ENCODE measurements around the gene SELENON. TPM values are rescaled to one million over a fixed set of nuclear protein-coding genes. Genes with fewer than 3 reads are reported as not detected.

Gene SELENON
- total and polyA plus RNA-seq, 2 of the 13 experiments (the other 11 are each of a cell fraction or from before 2014, with no cell fraction given) = 3.8 to 8.0 TPM

GRCh38 chr1:25820247-25821111 is 20.5 kb downstream of the SELENON start (continued):
- no peak for TF ChIP-seq ZNF33B (CRISPR knock-in tag; IDR thresholded peaks at IDR 0.05)
- no peak for TF ChIP-seq ZNF513 (CRISPR knock-in tag; conservative IDR thresholded peaks at IDR 0.05)
- no peak; the same call in none of the 2 replicates for TF ChIP-seq BRD4 (CRISPR knock-in tag; IDR thresholded peaks at IDR 0.05)
- no peak for TF ChIP-seq ZNF3 (CRISPR knock-in tag; IDR thresholded peaks at IDR 0.05)
- TF ChIP-seq, protein P1, sequence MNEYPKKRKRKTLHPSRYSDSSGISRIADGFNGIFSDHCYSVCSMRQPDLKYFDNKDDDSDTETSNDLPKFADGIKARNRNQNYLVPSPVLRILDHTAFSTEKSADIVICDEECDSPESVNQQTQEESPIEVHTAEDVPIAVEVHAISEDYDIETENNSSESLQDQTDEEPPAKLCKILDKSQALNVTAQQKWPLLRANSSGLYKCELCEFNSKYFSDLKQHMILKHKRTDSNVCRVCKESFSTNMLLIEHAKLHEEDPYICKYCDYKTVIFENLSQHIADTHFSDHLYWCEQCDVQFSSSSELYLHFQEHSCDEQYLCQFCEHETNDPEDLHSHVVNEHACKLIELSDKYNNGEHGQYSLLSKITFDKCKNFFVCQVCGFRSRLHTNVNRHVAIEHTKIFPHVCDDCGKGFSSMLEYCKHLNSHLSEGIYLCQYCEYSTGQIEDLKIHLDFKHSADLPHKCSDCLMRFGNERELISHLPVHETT (CRISPR knock-in tag; conservative IDR thresholded peaks at IDR 0.05) = no peak
- TF ChIP-seq PTBP1 (IDR thresholded peaks at IDR 0.05; ENCODE audit: low read depth, low read length, poor library complexity, severe bottlenecking) = no peak
- no peak for TF ChIP-seq SIX1 (CRISPR knock-in tag; IDR thresholded peaks at IDR 0.05; ENCODE audit: borderline replicate concordance)
- no peak for TF ChIP-seq YEATS2 (CRISPR knock-in tag; IDR thresholded peaks at IDR 0.05; ENCODE audit: borderline replicate concordance)
- no peak for TF ChIP-seq NFE2L1 (CRISPR knock-in tag; IDR thresholded peaks at IDR 0.05; ENCODE audit: borderline replicate concordance)
- TF ChIP-seq BRF2 (CRISPR knock-in tag; IDR thresholded peaks at IDR 0.05) = no peak
- no peak for TF ChIP-seq JUN (CRISPR knock-in tag; IDR thresholded peaks at IDR 0.05)
- no peak for TF ChIP-seq MED8 (CRISPR knock-in tag; IDR thresholded peaks at IDR 0.05; ENCODE audit: insufficient replicate concordance)
- peak; percentile 40; the same call in 1 of the 2 replicates for TF ChIP-seq EEA1 (CRISPR knock-in tag; IDR thresholded peaks at IDR 0.05; ENCODE audit: borderline replicate concordance)
- no peak for TF ChIP-seq RBM39 (IDR thresholded peaks at IDR 0.05; ENCODE audit: low read depth, low read length, poor library complexity, severe bottlenecking)
- no peak; the same call in 1 of the 2 replicates for TF ChIP-seq MYC (CRISPR knock-in tag; IDR thresholded peaks at IDR 0.05; ENCODE audit: borderline replicate concordance)
- no peak for TF ChIP-seq MAZ (IDR thresholded peaks at IDR 0.05; ENCODE audit: borderline replicate concordance, low read depth, low read length)
- TF ChIP-seq MAZ (CRISPR knock-in tag; IDR thresholded peaks at IDR 0.05; ENCODE audit: low read depth) = no peak
- no peak; the same call in 1 of the 2 replicates for TF ChIP-seq ETV5 (CRISPR knock-in tag; IDR thresholded peaks at IDR 0.05; ENCODE audit: borderline replicate concordance)
- TF ChIP-seq ZNF547 (CRISPR knock-in tag; IDR thresholded peaks at IDR 0.05) = 0 out of 2 replicates have a peak, but pooled peaks have one; percentile 12
- no peak for TF ChIP-seq ZFP36L1 (CRISPR knock-in tag; IDR thresholded peaks at IDR 0.05)
- 0 out of 2 replicates have a peak, but pooled peaks have one; percentile 0 for TF ChIP-seq KDM2A (CRISPR knock-in tag; IDR thresholded peaks at IDR 0.05; ENCODE audit: borderline replicate concordance, low read depth)
- TF ChIP-seq GPN1 (CRISPR knock-in tag; IDR thresholded peaks at IDR 0.05; ENCODE audit: borderline replicate concordance) = no peak
- TF ChIP-seq KLF11 (CRISPR knock-in tag; IDR thresholded peaks at IDR 0.05) = no peak
- no peak for TF ChIP-seq ZNF652 (CRISPR knock-in tag; IDR thresholded peaks at IDR 0.05; ENCODE audit: borderline replicate concordance, low read depth)
- TF ChIP-seq ZNF446 (CRISPR knock-in tag; IDR thresholded peaks at IDR 0.05) = no peak
- no peak for TF ChIP-seq SMARCE1 (IDR thresholded peaks at IDR 0.05; ENCODE audit: borderline replicate concordance)
- no peak for TF ChIP-seq ONECUT2 (CRISPR knock-in tag; IDR thresholded peaks at IDR 0.05)
- no peak for TF ChIP-seq ZNF605 (CRISPR knock-in tag; IDR thresholded peaks at IDR 0.05)
